H1 (cell line): ENCODE results near the gene GNB1L.

Source experiments
- CBX8 ChIP-seq: fragments of 300-800, 300-1000 bp; sonication (generic); IDR thresholded peaks from 2 replicates; pipeline ENCODE4 v1.7.1; 2016; ENCODE audit warnings: low read depth, low read length, borderline replicate concordance
- EP300 ChIP-seq, 2 experiments: IDR thresholded peaks; 1 replicate in 1 of 2; 2 replicates in 1 of 2; pipeline ENCODE4 v1.6.1; 2011 to 2012; ENCODE audit warnings: low read depth in 2 of 2, low read length in 2 of 2, mild to moderate bottlenecking in 2 of 2, borderline replicate concordance in 1 of 2, inconsistent platforms in 1 of 2, moderate library complexity in 1 of 2
- EZH2 ChIP-seq: fragments of 200-600 bp; sonication (generic); IDR thresholded peaks from 2 replicates; pipeline ENCODE4 v1.7.1; 2012; ENCODE audit warnings: low read depth, mild to moderate bottlenecking, moderate library complexity, low read length, inconsistent platforms; ENCODE audit not compliant: severe bottlenecking
- FOSL1 ChIP-seq: IDR thresholded peaks from 2 replicates; pipeline ENCODE4 v1.6.1; 2011; ENCODE audit warnings: mild to moderate bottlenecking, low read depth, low read length, moderate library complexity; ENCODE audit not compliant: insufficient read depth
- JUN ChIP-seq: IDR thresholded peaks from 2 replicates; pipeline ENCODE4 v1.6.1; 2011; ENCODE audit warnings: low read depth, mild to moderate bottlenecking, improper control_type of control experiment, low read length
- MAFK ChIP-seq: IDR thresholded peaks from 2 replicates; pipeline ENCODE4 v1.6.1; 2012; ENCODE audit warnings: low read depth, mild to moderate bottlenecking, improper control_type of control experiment, low read length
- POLR2A ChIP-seq, 2 experiments: IDR thresholded peaks; 1 replicate in 1 of 2; 2 replicates in 1 of 2; pipeline ENCODE4 v1.6.1; 2011; ENCODE audit warnings: low read depth in 2 of 2, low read length in 2 of 2, mild to moderate bottlenecking in 2 of 2; ENCODE audit errors: control extremely low read depth in 1 of 2
- POLR2AphosphoS5 ChIP-seq: IDR thresholded peaks from 2 replicates; pipeline ENCODE4 v1.6.1; 2011; ENCODE audit warnings: low read depth, low read length
- SP2 ChIP-seq: IDR thresholded peaks from 2 replicates; pipeline ENCODE4 v1.6.1; 2012; ENCODE audit warnings: mild to moderate bottlenecking, low read length, inconsistent platforms
- SRF ChIP-seq: IDR thresholded peaks from 2 replicates; pipeline ENCODE4 v1.6.1; 2011; ENCODE audit warnings: mild to moderate bottlenecking, low read depth, low read length, moderate library complexity
- YY1 ChIP-seq: IDR thresholded peaks from 2 replicates; pipeline ENCODE4 v1.6.1; 2011; ENCODE audit warnings: low read depth, mild to moderate bottlenecking, low read length
- TF ChIP-seq, protein P1 (sequence below), 3 experiments: IDR thresholded peaks; 1 replicate in 2 of 3; 2 replicates in 1 of 3; pipeline versions ENCODE4 v1.5.1 to v1.6.1; 2011; ENCODE audit warnings: low read length in 3 of 3, mild to moderate bottlenecking in 3 of 3, inconsistent platforms in 2 of 3, low read depth in 1 of 3, moderate library complexity in 1 of 3; ENCODE audit not compliant: insufficient read depth in 1 of 3; ENCODE audit errors: control extremely low read depth in 1 of 3
- TF ChIP-seq, protein P2 (sequence below): IDR thresholded peaks from 2 replicates; pipeline ENCODE4 v1.6.1; 2012; ENCODE audit warnings: inconsistent platforms

DNA sequence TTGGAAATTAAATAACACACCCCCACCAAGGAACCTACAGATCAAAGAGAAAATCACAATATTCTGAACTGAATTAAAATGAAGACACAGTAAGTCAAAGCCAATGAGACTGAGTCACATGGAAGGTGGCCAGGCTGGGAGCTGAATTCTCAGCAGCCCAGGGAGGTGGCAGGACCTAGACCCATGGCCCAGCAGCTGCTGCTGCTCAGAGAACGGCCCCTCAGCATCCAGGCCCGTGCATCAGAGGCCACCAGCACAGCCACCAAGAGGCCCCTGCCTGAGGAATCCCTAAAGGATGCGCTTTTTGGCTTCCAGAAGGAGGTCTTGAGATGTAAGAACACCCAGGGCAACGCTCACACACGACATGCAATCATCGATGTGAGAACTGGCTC is 59.1 kb downstream of the GNB1L start:
- no peak for TF ChIP-seq POLR2AphosphoS5
- TF ChIP-seq CBX8: no peak
- TF ChIP-seq, protein P1, sequence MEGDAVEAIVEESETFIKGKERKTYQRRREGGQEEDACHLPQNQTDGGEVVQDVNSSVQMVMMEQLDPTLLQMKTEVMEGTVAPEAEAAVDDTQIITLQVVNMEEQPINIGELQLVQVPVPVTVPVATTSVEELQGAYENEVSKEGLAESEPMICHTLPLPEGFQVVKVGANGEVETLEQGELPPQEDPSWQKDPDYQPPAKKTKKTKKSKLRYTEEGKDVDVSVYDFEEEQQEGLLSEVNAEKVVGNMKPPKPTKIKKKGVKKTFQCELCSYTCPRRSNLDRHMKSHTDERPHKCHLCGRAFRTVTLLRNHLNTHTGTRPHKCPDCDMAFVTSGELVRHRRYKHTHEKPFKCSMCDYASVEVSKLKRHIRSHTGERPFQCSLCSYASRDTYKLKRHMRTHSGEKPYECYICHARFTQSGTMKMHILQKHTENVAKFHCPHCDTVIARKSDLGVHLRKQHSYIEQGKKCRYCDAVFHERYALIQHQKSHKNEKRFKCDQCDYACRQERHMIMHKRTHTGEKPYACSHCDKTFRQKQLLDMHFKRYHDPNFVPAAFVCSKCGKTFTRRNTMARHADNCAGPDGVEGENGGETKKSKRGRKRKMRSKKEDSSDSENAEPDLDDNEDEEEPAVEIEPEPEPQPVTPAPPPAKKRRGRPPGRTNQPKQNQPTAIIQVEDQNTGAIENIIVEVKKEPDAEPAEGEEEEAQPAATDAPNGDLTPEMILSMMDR (IDR thresholded peaks at IDR 0.05; ENCODE audit: control extremely low read depth in 1 of 3, insufficient read depth in 1 of 3, low read depth in 1 of 3, low read length in 3 of 3): no peak
- TF ChIP-seq FOSL1: no peak
- no peak for TF ChIP-seq POLR2A (IDR thresholded peaks at IDR 0.05; ENCODE audit: control extremely low read depth in 1 of 2, low read depth in 2 of 2, low read length in 2 of 2)
- no peak for TF ChIP-seq EZH2
- no peak for TF ChIP-seq JUN
- TF ChIP-seq SP2: no peak
- TF ChIP-seq YY1: no peak
- TF ChIP-seq, protein P2, sequence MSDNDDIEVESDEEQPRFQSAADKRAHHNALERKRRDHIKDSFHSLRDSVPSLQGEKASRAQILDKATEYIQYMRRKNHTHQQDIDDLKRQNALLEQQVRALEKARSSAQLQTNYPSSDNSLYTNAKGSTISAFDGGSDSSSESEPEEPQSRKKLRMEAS: no peak
- no peak for TF ChIP-seq SRF
- no peak for TF ChIP-seq MAFK
- no peak for TF ChIP-seq EP300 (IDR thresholded peaks at IDR 0.05; ENCODE audit: borderline replicate concordance in 1 of 2, low read depth in 2 of 2, low read length in 2 of 2)
